GM18868 (cell line): Measurements from ENCODE around the gene GGTLC2.

Experiments used
- ATAC-seq: cut with Tn5 transposase; IDR thresholded peaks from one replicate; pipeline ENCODE4 v1.9.1; 2021; ENCODE audit warnings: mild to moderate bottlenecking, moderate library complexity; ENCODE audit not compliant: unreplicated experiment

Gene GGTLC2

GRCh38 chr22:22689621-22690345 is 45.4 kb downstream of the GGTLC2 start:
- ATAC-seq: no peak

- no peak for ATAC-seq
These were observed 46.6 kb downstream of the GGTLC2 start for GRCh38 chr22:22691055-22691454.

GRCh38 chr22:22691716-22692701 is 47.6 kb downstream of the GGTLC2 start:
- no peak for ATAC-seq

- no peak for ATAC-seq
These were observed 48.5 kb downstream of the GGTLC2 start for GRCh38 chr22:22692707-22693530.

- no peak for ATAC-seq
These were observed 49.1 kb downstream of the GGTLC2 start for GRCh38 chr22:22693531-22693884.

GRCh38 chr22:22694106-22694505 is 49.7 kb downstream of the GGTLC2 start:
- ATAC-seq: no peak

- ATAC-seq: no peak
These were observed 51.7 kb downstream of the GGTLC2 start for GRCh38 chr22:22696104-22696503.
